Tibial nerve (tissue), 4 donors: ENCODE measurements around the gene PPM1M.

Experiments
- CTCF ChIP-seq, 5 experiments: fragments of 200-600 bp in 3 of 5; fragments of 450-650 bp in 2 of 5; sonication (generic) in 3 of 5; IDR thresholded peaks; one replicate each; pipeline ENCODE4 v1.5.1; 2016 to 2019; ENCODE audit warnings: antibody characterized with exemption in 5 of 5, mild to moderate bottlenecking in 3 of 5, moderate library complexity in 2 of 5
- EP300 ChIP-seq, 2 donors: sonication (generic); formaldehyde crosslinking; IDR thresholded peaks; one replicate each; pipeline ENCODE4 v1.6.1; 2017; ENCODE audit warnings: antibody characterized with exemption in 2 of 2, mild to moderate bottlenecking in 1 of 2
- POLR2A ChIP-seq, 2 donors: fragments of 450-650 bp; IDR thresholded peaks; one replicate each; pipeline ENCODE4 v1.6.1; 2017; ENCODE audit warnings: antibody characterized with exemption in 2 of 2, mild to moderate bottlenecking in 2 of 2, moderate library complexity in 2 of 2

GRCh38 chr3:52249683-52250082 lies 4.1 kb downstream of the PPM1M start:
- TF ChIP-seq CTCF (IDR thresholded peaks at IDR 0.05) (no peak), EP300 (IDR thresholded peaks at IDR 0.05) (no peak), POLR2A (IDR thresholded peaks at IDR 0.05) (no peak)
